Activated CD8-positive, alpha-beta memory T cell treated with anti-CD3 and anti-CD28 coated beads, Interleukin-2, amount 10 ng/mL, durations not matched to agents 7 days and 5 days (primary cell): Measurements from ENCODE around the gene GUCY2C. TPM values are rescaled to one million over a fixed set of nuclear protein-coding genes. Genes with fewer than 3 reads are reported as not detected.

Experiments used
- ATAC-seq: fragments of 150-1000 bp; cut with Tn5 transposase; one replicate; pipeline ENCODE4 v1.10.0; 2021; ENCODE audit warnings: moderate library complexity
- CTCF ChIA-PET: fragments of 350-600 bp; sonication (Branson Sonifier 250); formaldehyde crosslinking; loops from one replicate; lab custom pipeline; 2021; ENCODE audit warnings: antibody characterized with exemption; lab: Charles Lee
- DNase-seq: peaks from one replicate; pipeline ENCODE4 v3.0.0-alpha.2; 2020
- H3K27ac Mint-ChIP-seq: one replicate; pipeline ENCODE4 v1.8.0; 2021; ENCODE audit warnings: mild to moderate bottlenecking, mixed read lengths
- H3K27me3 Mint-ChIP-seq: one replicate; pipeline ENCODE4 v1.8.0; 2021; ENCODE audit warnings: mixed read lengths
- H3K36me3 Mint-ChIP-seq: one replicate; pipeline ENCODE4 v1.8.0; 2021; ENCODE audit warnings: mild to moderate bottlenecking, mixed read lengths
- H3K4me1 Mint-ChIP-seq: one replicate; pipeline ENCODE4 v1.8.0; 2021; ENCODE audit warnings: mixed read lengths
- H3K4me3 Mint-ChIP-seq: one replicate; pipeline ENCODE4 v1.8.0; 2021; ENCODE audit warnings: mild to moderate bottlenecking, moderate library complexity, mixed read lengths
- H3K9me3 Mint-ChIP-seq: one replicate; pipeline ENCODE4 v1.8.0; 2022; ENCODE audit warnings: low read depth, mixed read lengths
- total RNA-seq, 2 experiments: library from RNA; stranded (reverse); gene quantifications; one replicate each; pipeline ENCODE4 v1.2.3, GENCODE V29; 2021

GUCY2C gene
- total RNA-seq, 2 experiments from 2014 or later: not detected

DNA sequence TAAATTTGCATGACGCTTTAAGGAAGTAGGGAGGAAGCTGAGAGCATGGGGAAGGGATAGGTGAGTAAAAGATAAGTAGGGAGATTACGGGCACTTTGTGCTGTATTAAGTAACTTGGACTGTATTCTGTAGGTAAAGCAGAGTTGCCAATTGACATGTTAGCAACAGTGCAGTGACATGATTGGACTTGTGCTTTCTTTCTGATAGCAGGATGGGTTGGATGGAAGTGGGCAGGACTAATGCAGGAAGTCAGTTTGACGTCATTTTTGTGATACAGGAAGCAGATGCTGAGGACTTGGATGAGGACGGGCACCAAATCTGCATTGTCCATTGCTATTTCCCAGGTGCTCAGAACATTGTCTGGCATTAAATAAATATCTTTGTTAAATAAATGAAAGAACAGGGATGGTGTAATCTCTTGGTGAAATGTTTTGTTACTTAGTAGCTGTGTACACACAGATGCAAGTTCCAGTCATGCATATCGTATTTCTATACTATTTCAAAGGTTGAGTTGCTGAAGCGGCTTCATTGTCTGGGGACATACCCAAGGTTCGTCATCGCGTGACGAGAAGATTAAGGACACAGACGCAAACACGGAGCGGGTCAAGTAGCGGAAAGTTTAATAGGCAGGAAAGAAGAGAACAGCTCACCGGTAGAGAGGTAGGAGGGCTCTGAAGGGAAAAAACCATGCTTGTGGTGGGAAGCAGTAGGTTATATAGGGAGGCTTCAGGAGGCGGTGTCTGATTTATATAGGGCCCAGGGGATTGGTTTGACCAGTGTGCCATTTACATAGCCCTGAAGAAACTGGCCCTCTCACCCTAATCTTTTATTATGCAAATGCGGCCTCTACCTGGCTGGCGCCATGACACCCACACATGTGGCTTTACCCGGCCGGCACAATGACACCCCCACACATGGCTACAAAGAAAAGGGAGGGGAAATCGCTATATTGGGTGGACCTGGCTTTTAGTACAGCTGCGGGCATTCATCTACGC, 30.7 kb downstream of the GUCY2C start:
- DNase-seq (no peak), ATAC-seq (no peak)
- Mint-ChIP-seq H3K27me3 (peaks cover 7% of the 10 kb centered on the region), H3K27ac (no peak overlapping the region), H3K9me3 (no peaks in the 10 kb centered on the region), H3K36me3 (no peaks in the 10 kb centered on the region), H3K4me1 (peaks cover 11% of the 10 kb centered on the region), H3K4me3 (no peak overlapping the region)
- CTCF ChIA-PET: interaction anchor here (0.6 to 7.3 kb wide), 7 partner anchors 39 to 479 kb away, joined by 3 to 54 read pairs (median 3); no protein-coding TSS in a partner anchor

DNA sequence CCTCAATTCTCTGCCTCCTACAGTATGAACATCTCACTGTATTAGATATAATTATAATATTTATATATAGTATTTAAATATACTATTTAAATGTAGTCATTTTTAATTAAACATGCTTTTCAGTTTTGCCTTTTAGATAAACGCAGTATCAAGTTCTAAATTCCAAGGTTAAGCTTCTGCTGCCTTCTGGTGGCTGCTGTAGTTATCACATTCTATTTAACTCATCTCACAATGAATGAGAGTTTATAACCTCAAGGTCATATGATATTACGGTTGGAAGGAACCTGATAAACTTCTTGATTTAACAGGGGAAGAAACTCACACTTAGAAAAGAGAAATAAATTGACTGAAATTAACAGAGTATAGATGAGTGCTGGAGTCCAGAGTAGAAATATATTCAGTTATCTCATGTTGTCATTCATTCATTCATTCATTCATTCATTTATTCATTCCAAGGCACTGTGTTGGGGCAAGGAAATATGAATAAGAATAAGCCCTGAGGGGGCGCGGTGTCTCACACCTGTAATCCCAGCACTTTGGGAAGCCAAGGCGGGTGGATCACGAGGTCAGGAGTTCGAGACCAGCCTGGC, 31.9 kb downstream of the GUCY2C start:
- H3K9me3 Mint-ChIP-seq: no peaks in the 10 kb centered on the region
- ATAC-seq: peak; percentile 51
- peaks cover 7% of the 10 kb centered on the region for H3K27me3 Mint-ChIP-seq
- no peak overlapping the region for H3K4me3 Mint-ChIP-seq
- H3K36me3 Mint-ChIP-seq: no peaks in the 10 kb centered on the region
- CTCF ChIA-PET: interaction anchor here (0.6 to 7.3 kb wide), 6 partner anchors 10 to 478 kb away, joined by 3 to 54 read pairs (median 3); no protein-coding TSS in a partner anchor
- H3K4me1 Mint-ChIP-seq: peaks cover 11% of the 10 kb centered on the region
- DNase-seq: no peak
- no peak overlapping the region for H3K27ac Mint-ChIP-seq

DNA sequence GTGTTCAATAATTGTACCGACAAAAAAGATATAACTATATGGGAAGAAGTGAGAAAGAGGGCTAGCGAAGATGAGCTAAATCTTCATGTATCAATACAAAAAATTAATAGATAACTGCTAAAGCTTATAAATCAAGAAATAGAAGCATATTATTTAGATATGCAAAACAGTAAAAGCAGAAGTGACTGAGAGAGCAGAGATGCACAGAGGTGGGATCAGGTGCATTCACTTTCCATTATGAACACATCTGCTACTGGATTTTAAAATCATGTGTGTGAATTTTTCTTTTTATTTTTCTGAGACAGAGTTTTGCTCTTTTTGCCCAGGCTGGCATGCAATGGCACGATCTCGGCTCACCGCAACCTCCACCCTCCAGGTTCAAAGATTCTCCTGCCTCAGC, 33.4 kb downstream of the GUCY2C start:
- ATAC-seq (no peak), DNase-seq (no peak)
- Mint-ChIP-seq H3K4me3 (no peak overlapping the region), H3K27ac (no peak overlapping the region), H3K9me3 (no peaks in the 10 kb centered on the region), H3K27me3 (peaks cover 7% of the 10 kb centered on the region), H3K36me3 (no peaks in the 10 kb centered on the region), H3K4me1 (peaks cover 11% of the 10 kb centered on the region)
- CTCF ChIA-PET: interaction anchor here (0.8 to 7.3 kb wide), 6 partner anchors 14 to 424 kb away, joined by 3 to 54 read pairs (median 4); no protein-coding TSS in a partner anchor

DNA sequence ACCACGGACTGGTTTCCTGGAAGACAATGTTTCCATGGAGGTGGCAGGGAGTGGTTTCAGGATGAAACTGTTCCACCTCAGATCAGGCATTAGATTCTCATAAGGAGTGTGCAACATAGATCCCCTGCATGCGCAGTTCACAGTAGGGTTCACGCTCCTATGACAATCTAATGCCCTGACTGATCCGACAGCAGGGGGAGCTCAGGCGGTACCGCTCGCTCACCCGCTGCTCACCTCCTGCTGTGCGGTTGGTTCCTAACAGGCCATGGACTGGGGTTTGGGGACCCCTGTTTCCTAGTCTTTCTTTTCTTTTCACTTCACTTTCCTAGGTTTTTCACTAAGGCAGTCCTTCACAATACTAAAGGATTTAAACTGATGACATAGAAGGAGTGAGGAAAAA, 39.6 kb downstream of the GUCY2C start:
- CTCF ChIA-PET: interaction anchor here (1.1 kb wide), 1 partner anchor 419 kb away, joined by 3 read pairs; no protein-coding TSS in a partner anchor
- Mint-ChIP-seq H3K9me3 (no peaks in the 10 kb centered on the region), H3K36me3 (no peaks in the 10 kb centered on the region), H3K4me3 (no peak overlapping the region), H3K27ac (no peak overlapping the region), H3K4me1 (no peaks in the 10 kb centered on the region), H3K27me3 (peaks cover 5% of the 10 kb centered on the region)
- ATAC-seq (no peak), DNase-seq (no peak)

DNA sequence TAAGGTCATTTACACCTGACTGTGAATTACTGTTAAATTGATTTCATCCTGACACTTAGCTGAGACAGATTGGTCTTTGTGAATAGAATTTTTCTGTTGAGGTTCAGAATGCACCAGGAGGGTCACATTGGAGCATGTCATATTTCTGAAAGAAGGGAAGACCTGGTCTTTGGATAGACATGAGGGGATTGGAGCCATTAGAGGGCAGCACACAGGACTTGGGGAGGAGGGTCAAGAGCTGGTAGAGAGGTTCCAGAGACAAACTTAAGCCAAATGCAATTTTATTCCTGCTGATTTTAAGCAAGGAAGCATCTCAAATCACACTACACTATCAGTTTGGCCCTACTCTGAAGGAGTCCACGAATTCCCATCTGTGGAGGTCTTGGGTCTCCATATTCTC, 41.1 kb downstream of the GUCY2C start:
- no peak overlapping the region for H3K27ac Mint-ChIP-seq
- H3K4me3 Mint-ChIP-seq: no peak overlapping the region
- no peak for DNase-seq
- H3K36me3 Mint-ChIP-seq: no peaks in the 10 kb centered on the region
- CTCF ChIA-PET: interaction anchor here (1.1 kb wide), 1 partner anchor 9 kb away, joined by 3 read pairs; no protein-coding TSS in a partner anchor
- no peak for ATAC-seq
- H3K9me3 Mint-ChIP-seq: no peaks in the 10 kb centered on the region
- H3K4me1 Mint-ChIP-seq: no peaks in the 10 kb centered on the region
- peaks cover 3% of the 10 kb centered on the region for H3K27me3 Mint-ChIP-seq

DNA sequence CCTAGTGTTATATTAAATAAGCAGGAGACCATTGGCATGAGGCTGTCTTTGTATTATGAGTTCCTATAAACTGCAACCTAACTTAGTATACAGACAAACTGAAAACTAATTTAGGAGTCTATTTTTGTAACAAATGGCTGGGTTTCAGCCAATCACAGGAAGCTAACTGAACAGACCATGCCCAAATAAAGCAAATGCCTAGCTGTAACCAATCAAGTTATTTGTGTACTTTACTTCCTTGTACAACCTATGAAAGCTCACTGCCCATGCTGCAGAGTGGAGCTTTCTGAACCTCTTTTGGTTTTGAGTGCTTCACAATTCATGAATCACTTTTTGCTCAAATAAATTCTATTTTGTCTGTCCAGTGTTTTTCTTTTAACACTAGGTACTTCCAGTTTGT, 41.6 kb downstream of the GUCY2C start:
- Mint-ChIP-seq H3K4me1 (no peaks in the 10 kb centered on the region), H3K36me3 (no peaks in the 10 kb centered on the region), H3K9me3 (no peaks in the 10 kb centered on the region), H3K27ac (no peak overlapping the region), H3K4me3 (no peak overlapping the region), H3K27me3 (peaks cover 3% of the 10 kb centered on the region)
- CTCF ChIA-PET: interaction anchor here (1.1 kb wide), 1 partner anchor 9 kb away, joined by 3 read pairs; no protein-coding TSS in a partner anchor
- ATAC-seq (no peak), DNase-seq (no peak)

DNA sequence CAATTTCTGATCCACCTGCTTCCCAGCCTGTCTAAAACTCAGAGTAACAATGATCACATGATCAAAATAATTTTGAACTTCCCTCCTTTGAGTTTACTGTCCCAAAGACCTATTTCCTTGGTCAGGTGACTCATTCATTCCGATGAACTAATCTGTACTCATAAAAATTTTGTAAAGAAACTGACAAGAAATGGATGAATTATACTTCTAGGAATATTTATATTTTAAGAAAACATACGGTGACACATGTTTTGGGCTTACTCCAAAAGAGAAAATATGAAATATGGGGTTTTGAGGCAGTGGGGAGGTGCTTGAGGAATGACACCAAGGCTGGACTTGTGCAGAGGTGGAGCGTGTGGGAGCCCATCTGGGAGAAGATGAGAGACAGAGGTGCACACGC, 42.0 kb downstream of the GUCY2C start:
- DNase-seq: no peak
- no peaks in the 10 kb centered on the region for H3K4me1 Mint-ChIP-seq

DNA sequence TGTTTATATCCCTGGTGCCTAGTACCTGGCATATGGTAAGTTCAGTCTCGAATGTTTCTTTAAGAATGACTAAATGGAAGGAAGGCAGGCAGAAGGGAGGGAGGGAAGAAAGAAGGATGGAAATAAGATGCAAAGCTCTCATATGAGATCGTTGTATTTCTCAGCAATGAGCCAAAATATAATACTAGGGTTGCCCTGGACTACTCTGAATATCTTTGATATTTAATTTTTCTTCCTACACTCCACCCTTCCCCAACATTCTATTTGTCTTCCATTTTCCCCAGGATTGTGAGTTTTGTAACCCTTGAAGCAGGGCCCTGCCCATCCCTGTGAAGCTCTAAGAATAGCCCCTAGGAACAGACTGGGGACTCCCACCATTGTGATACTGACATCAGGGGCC, 43.9 kb downstream of the GUCY2C start:
- Mint-ChIP-seq H3K4me3 (no peak overlapping the region), H3K27me3 (peaks cover 7% of the 10 kb centered on the region), H3K4me1 (no peaks in the 10 kb centered on the region), H3K27ac (no peak overlapping the region), H3K9me3 (no peaks in the 10 kb centered on the region), H3K36me3 (no peaks in the 10 kb centered on the region)
- ATAC-seq (no peak), DNase-seq (no peak)
- CTCF ChIA-PET: interaction anchor here (0.6 kb wide), 1 partner anchor 15 kb away, joined by 4 read pairs; no protein-coding TSS in a partner anchor

More for the DNA sequence above, 42.0 kb downstream of the GUCY2C start:
- Mint-ChIP-seq H3K9me3 (no peaks in the 10 kb centered on the region), H3K4me3 (no peak overlapping the region), H3K36me3 (no peaks in the 10 kb centered on the region), H3K27me3 (peaks cover 3% of the 10 kb centered on the region), H3K27ac (no peak overlapping the region)
- ATAC-seq: no peak
- CTCF ChIA-PET: interaction anchor here (1.1 kb wide), 1 partner anchor 10 kb away, joined by 3 read pairs; no protein-coding TSS in a partner anchor

DNA sequence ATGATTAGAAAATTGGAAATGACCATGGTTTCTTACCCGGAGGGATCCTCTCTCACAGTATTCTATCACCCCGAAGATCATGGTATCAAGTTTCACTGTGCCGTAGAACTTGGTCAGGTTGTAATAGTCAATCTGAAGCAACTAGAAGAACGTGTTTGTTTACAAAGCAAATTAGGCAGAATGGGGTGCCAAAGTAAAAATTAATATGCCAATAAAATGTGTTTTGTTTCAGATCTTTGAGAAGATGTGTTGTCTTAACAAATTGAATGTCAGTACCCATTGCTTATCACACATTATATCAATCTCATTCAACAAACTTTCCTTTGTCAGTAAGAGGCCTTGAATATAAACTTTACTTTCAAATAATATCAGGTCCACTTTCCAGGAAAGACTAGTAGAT, 45.0 kb downstream of the GUCY2C start:
- no peak for DNase-seq
- H3K4me1 Mint-ChIP-seq: no peaks in the 10 kb centered on the region
- no peaks in the 10 kb centered on the region for H3K9me3 Mint-ChIP-seq
- peaks cover 14% of the 10 kb centered on the region for H3K27me3 Mint-ChIP-seq
- no peak overlapping the region for H3K27ac Mint-ChIP-seq
- H3K4me3 Mint-ChIP-seq: no peak overlapping the region
- no peaks in the 10 kb centered on the region for H3K36me3 Mint-ChIP-seq
- no peak for ATAC-seq
- CTCF ChIA-PET: no interaction called here

DNA sequence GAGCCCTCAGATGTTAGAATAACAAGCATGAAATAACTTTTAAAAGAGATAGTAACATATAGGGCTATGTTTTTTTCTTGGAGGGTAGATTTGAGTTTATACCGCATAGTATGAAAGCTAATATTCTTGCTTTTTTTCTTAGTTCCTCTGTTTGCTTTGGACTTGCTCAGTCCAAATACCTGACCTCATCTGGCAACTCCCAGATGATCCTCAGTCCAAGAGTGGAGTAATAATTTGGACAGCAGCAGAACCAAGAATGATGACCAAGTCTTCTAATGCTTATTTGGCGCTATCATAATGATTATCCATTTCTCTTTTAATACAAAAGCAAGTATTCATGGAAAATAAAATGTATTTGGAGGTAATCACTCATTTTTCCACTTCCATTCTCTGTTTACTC, 45.6 kb downstream of the GUCY2C start:
- Mint-ChIP-seq H3K4me1 (no peaks in the 10 kb centered on the region), H3K9me3 (no peaks in the 10 kb centered on the region), H3K27me3 (peaks cover 14% of the 10 kb centered on the region), H3K4me3 (no peak overlapping the region), H3K27ac (no peak overlapping the region), H3K36me3 (no peaks in the 10 kb centered on the region)
- CTCF ChIA-PET: no interaction called here
- no peak for DNase-seq
- ATAC-seq: no peak

DNA sequence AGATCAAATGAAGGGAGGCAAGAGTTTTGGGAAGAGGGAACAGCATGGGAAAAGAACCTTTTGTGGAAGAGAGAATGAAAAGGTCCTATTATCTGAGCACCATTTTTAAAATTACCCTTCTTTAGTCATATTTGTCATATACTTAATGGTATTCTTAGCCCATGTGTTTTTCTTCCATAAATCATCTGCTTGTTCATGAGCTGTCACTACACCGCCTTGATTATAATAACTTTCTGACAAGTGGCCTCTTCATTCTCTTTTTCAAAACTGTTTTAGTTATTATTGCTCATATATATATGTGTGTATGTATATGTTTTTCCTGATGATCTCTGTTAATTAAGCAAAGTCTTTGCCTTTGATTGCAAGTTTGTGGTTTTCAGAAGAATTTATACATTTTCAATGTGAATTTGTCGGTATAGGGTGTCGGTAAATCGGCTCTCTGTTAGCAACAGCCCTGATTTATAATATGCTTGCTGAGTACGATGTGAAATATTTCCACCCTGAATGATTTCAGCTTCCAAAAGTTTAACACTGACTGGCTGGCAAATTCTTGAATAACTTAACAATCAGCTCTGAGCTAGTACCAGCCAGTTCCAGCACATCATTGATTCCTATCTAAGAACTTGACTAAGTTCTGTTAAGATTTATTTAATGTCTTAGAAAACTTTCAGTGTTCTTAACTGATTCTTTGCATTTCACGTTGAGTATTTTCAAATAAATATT, 49.2 kb downstream of the GUCY2C start:
- Mint-ChIP-seq H3K4me1 (peaks cover 23% of the 10 kb centered on the region), H3K4me3 (no peak overlapping the region), H3K36me3 (no peaks in the 10 kb centered on the region), H3K27me3 (peaks cover 14% of the 10 kb centered on the region), H3K27ac (no peak overlapping the region), H3K9me3 (no peaks in the 10 kb centered on the region)
- no peak for DNase-seq
- no peak for ATAC-seq
- CTCF ChIA-PET: no interaction called here

DNA sequence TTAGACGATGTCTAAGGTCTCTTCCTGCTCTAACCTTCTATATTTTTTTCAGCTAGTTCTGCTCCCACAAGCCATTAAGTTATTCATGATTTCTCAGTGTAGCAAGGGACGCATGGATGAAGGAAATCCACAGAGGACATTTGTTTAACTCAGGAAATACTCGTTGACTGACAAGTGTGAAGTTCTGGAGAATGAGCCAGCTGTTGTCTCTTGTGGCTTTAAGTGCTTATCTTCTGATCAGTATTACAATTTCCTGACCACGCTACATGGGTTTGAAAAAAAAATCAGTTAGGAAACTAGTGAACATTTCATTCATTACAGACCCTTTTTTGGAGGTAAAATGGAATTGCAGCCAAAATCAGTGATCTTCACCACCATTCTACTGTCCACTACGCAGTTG, 53.1 kb downstream of the GUCY2C start:
- no peak overlapping the region for H3K27ac Mint-ChIP-seq
- CTCF ChIA-PET: interaction anchor here (1.3 to 1.4 kb wide), 2 partner anchors 73 to 578 kb away, joined by 3 to 5 read pairs; partner anchors contain the start of gene RERG

DNA sequence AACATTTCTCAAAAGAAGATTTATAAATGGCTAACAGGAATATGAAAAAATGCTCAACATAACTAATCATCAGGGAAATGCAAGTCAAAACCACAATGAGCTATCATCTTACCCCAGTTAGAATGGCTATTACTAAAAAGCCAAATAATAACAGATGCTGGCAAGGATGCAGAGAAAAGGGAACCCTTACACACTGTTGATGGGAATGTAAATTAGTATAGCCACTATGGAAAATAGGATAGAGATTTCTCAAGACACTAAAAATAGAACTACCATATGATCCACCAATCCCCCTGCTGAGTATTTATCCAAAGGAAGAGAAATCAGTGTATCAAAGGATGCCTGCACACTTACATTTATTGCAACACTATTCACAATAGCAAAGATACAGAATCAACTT, 58.3 kb downstream of the GUCY2C start:
- H3K4me3 Mint-ChIP-seq: no peak overlapping the region
- H3K9me3 Mint-ChIP-seq: peaks cover 2% of the 10 kb centered on the region
- no peak for DNase-seq
- peaks cover 14% of the 10 kb centered on the region for H3K27me3 Mint-ChIP-seq
- no peak overlapping the region for H3K27ac Mint-ChIP-seq
- CTCF ChIA-PET: interaction anchor here (1.4 to 1.5 kb wide), 2 partner anchors 26 to 400 kb away, joined by 3 to 4 read pairs; no protein-coding TSS in a partner anchor
- ATAC-seq: no peak
- H3K4me1 Mint-ChIP-seq: peaks cover 7% of the 10 kb centered on the region
- no peaks in the 10 kb centered on the region for H3K36me3 Mint-ChIP-seq

More for the DNA sequence above, 53.1 kb downstream of the GUCY2C start:
- Mint-ChIP-seq H3K36me3 (no peaks in the 10 kb centered on the region), H3K4me1 (peaks cover 23% of the 10 kb centered on the region), H3K27me3 (peaks cover 7% of the 10 kb centered on the region), H3K9me3 (no peaks in the 10 kb centered on the region), H3K4me3 (no peak overlapping the region)
- ATAC-seq (peak; percentile 68), DNase-seq (no peak)
